Cardiac muscle cell (in vitro differentiated cells and primary cell): Measurements from ENCODE around the gene GFPT2. TPM values are rescaled to one million over a fixed set of nuclear protein-coding genes. Genes with fewer than 3 reads are reported as not detected.

Experiments
- DNase-seq, 2 donors: peaks; one replicate each; pipeline versions ENCODE4 v3.0.0 to v3.0.0-alpha.2; 2010 to 2017; ENCODE audit warnings: low read depth in 1 of 2, low spot score in 1 of 2
- H3K27ac ChIP-seq: fragments of 200-600 bp; sonication (generic); 2 replicates; pipeline ENCODE4 v1.5.1; 2016
- H3K27me3 ChIP-seq: fragments of 200-600 bp; sonication (generic); 2 replicates; pipeline ENCODE4 v1.6.0; 2016; ENCODE audit warnings: control low read depth
- H3K36me3 ChIP-seq: fragments of 200-600 bp; sonication (generic); 2 replicates; pipeline ENCODE4 v1.5.1; 2016; ENCODE audit warnings: control low read depth
- H3K4me1 ChIP-seq: fragments of 200-600 bp; sonication (generic); 2 replicates; pipeline ENCODE4 v1.8.1; 2017; ENCODE audit warnings: low read depth, mild to moderate bottlenecking, mixed run types
- H3K4me3 ChIP-seq: fragments of 200-600 bp; sonication (generic); 2 replicates; pipeline ENCODE4 v1.5.1; 2016; ENCODE audit warnings: mild to moderate bottlenecking
- H3K9me3 ChIP-seq: fragments of 200-600 bp; sonication (generic); 2 replicates; pipeline ENCODE4 v1.5.1; 2017; ENCODE audit warnings: low read depth, mild to moderate bottlenecking, control low read depth
- polyA plus RNA-seq: library from polyadenylated mRNA; unstranded; fragments of >200 nt; fragmentation: Nextera tagmentation; extraction: Ambion mirVana; gene quantifications from 2 replicates; pipeline ENCODE4 v1.2.1, GENCODE V29; 2016
- total RNA-seq: library from RNA; depleted of rRNA; stranded (reverse); fragments of >200 nt; gene quantifications from 2 replicates; pipeline ENCODE4 v1.2.3, GENCODE V29; 2016
- TF ChIP-seq, protein P1 (sequence below): IDR thresholded peaks from 2 replicates; pipeline ENCODE4 v1.5.1; 2012; ENCODE audit warnings: low read depth, mild to moderate bottlenecking, low read length

The GFPT2 gene
- total and polyA plus RNA-seq, 2 experiments from 2014 or later = 37.7 to 39.8 TPM

DNA sequence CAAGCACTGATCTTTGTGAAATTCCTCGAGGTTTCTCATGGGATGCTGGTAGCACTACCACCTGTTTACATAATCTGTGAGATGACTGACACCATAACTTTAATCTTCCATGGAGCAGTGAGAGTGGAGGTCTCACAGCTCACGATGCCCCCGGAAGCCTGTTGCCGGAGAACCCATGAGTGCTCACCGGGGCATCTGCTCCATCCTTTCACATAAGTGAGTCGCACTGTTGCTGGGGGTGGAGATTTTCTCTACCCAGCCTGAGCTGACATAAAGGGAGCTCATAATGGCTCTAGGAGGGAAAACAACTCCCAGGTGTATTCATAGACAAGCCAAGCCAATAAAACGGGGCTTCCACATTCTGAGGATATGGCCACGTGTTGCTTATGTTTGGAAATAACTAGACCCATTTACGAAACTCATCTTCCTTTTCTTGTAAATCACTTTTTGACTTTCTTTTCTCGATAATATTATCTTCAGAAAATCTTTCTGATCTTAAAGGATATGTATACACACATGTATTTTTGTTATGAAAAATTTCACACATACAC is 11.2 kb upstream of the GFPT2 start:
- Histone ChIP-seq H3K27ac (no peak overlapping the region), H3K36me3 (no peaks in the 10 kb centered on the region), H3K9me3 (no peaks in the 10 kb centered on the region), H3K4me3 (no peak overlapping the region), H3K4me1 (peaks cover 6% of the 10 kb centered on the region), H3K27me3 (no peaks in the 10 kb centered on the region)
- DNase-seq = no peak
- TF ChIP-seq, protein P1, sequence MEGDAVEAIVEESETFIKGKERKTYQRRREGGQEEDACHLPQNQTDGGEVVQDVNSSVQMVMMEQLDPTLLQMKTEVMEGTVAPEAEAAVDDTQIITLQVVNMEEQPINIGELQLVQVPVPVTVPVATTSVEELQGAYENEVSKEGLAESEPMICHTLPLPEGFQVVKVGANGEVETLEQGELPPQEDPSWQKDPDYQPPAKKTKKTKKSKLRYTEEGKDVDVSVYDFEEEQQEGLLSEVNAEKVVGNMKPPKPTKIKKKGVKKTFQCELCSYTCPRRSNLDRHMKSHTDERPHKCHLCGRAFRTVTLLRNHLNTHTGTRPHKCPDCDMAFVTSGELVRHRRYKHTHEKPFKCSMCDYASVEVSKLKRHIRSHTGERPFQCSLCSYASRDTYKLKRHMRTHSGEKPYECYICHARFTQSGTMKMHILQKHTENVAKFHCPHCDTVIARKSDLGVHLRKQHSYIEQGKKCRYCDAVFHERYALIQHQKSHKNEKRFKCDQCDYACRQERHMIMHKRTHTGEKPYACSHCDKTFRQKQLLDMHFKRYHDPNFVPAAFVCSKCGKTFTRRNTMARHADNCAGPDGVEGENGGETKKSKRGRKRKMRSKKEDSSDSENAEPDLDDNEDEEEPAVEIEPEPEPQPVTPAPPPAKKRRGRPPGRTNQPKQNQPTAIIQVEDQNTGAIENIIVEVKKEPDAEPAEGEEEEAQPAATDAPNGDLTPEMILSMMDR = no peak

DNA sequence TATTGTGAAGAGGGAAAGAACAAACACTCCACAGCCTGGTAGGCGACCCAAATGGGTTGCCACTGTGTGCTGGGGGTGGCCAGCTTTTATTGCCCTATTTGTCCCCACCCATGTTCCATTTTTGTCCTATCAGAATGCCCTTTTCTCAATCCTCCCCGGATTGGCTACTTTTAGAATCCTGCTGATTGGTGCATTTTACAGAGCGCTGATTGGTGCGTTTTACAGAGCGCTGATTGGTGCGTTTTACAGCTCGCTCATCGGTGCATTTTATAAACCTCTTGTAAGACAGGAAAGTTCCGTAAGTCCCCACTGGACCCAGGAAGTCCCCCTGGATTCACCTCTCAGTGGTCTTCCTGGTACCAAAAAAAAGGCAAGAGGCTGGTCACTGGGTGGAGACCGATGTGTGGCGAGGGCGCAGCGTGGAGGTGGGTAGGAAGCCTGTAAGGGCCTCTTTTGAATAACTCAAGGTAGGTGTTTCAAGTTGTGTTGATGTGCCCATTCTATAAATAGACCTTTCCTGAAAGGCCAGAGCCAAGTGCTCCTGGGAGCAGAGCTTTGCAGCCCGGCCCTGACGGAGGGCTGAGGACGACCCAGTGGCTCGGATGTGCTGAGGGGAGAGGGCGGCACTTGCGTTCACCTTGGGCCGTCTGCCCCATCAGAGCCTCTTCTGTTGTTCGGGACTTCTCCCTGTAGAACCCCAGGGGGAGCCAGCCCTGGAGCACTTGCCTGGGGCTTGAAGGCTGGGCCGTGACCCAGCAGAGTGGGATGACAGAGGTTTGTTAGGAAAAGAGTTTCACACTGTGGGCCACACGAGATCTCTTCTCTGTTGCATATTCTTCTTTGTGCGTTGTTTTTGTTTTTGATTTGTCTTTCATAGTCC is 7.2 kb upstream of the GFPT2 start:
- Histone ChIP-seq H3K27ac (no peak overlapping the region), H3K9me3 (no peaks in the 10 kb centered on the region), H3K4me1 (peaks cover 6% of the 10 kb centered on the region), H3K27me3 (no peaks in the 10 kb centered on the region), H3K4me3 (no peak overlapping the region), H3K36me3 (no peaks in the 10 kb centered on the region)
- DNase-seq = no peak
- TF ChIP-seq, protein P1 = no peak

DNA sequence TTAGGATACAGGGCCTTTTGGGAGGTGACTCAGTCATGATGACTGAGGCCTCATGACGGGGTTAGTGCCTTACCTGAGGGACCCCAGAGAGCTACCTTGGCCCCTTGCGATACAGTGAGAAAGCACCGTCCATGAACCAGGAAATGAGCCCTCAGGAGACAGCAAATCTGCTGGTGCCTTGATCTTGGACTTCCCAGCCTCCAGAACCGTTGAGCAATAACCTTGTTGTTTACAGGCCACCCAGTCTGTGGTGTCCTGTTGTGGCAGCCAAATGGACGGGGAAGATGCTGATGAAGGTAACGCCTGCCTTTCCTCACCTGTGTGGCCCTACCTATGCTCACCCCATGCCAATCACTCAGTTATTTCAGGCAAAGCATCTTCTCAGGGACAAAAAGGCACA is 5.6 kb upstream of the GFPT2 start:
- Histone ChIP-seq H3K27me3 (peaks cover 9% of the 10 kb centered on the region), H3K4me1 (peaks cover 14% of the 10 kb centered on the region), H3K9me3 (no peaks in the 10 kb centered on the region), H3K4me3 (no peak overlapping the region), H3K27ac (no peak overlapping the region), H3K36me3 (no peaks in the 10 kb centered on the region)
- no peak for DNase-seq
- TF ChIP-seq, protein P1 = no peak

DNA sequence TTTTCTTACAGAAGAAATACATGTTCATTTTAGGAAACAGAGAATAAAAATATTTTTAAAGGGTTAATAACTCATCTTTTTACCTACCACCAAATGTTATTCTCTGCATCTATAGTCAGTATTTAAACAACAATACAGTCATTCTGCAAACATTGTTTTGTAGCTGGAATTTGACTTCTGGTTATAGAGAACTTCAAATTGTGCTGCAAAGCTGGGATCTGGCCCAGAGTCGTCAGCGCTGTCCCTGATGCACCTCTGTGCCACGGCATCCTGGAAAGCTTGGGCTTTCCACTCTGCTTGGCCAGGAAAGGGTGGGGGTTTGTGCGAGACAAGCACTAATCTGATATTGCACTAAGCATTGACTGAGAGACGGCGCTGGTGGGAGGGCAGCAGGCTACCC is 5.0 kb upstream of the GFPT2 start:
- no peaks in the 10 kb centered on the region for H3K36me3 ChIP-seq
- H3K9me3 ChIP-seq = no peaks in the 10 kb centered on the region
- no peak for DNase-seq
- no peak overlapping the region for H3K4me3 ChIP-seq
- H3K27ac ChIP-seq = no peak overlapping the region
- H3K27me3 ChIP-seq = peaks cover 10% of the 10 kb centered on the region
- H3K4me1 ChIP-seq = peaks cover 14% of the 10 kb centered on the region
- TF ChIP-seq, protein P1 = no peak

DNA sequence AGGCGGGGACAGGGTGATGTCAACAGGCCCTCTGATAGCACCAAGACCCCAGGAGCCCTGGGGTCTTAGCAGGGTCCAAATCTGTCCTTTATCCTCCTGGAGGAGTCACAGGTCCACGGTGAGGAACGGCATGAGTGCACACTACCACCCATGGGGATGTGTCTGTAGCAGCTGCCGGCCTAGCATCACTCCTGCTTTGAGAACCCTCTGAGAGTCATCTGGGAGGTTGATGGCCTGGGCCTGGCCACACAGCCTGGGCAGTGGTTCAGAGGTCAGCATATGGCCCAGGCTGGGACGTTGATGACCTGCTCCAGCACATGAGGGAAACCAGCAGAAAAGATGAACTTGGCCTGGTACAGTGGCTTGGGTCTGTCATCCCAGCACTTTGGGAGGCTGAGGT is 1.8 kb upstream of the GFPT2 start:
- TF ChIP-seq, protein P1 = no peak
- Histone ChIP-seq H3K27ac (no peak overlapping the region), H3K4me1 (peaks cover 25% of the 10 kb centered on the region), H3K27me3 (peaks cover 10% of the 10 kb centered on the region), H3K4me3 (no peak overlapping the region), H3K36me3 (no peaks in the 10 kb centered on the region), H3K9me3 (no peaks in the 10 kb centered on the region)
- DNase-seq = no peak
